Naive B cell (primary cell): ENCODE data around the gene SLC35F3. TPM values are rescaled to one million over a fixed set of nuclear protein-coding genes. Genes with fewer than 3 reads are reported as not detected.

Experiments used
- ATAC-seq, 2 donors: fragments of 150-1000 bp; cut with Tn5 transposase; 2 replicates each; pipeline ENCODE4 v1.10.0; 2021; ENCODE audit warnings: low read depth in 2 of 2, mild to moderate bottlenecking in 2 of 2, moderate library complexity in 2 of 2
- DNase-seq: peaks from one replicate; pipeline ENCODE4 v3.0.0; 2022
- H3K27ac Mint-ChIP-seq, 6 donors: one replicate each; pipeline ENCODE4 v1.8.0; 2020 to 2022; ENCODE audit warnings: mild to moderate bottlenecking in 6 of 6, mixed read lengths in 6 of 6, moderate library complexity in 5 of 6, inconsistent platforms in 2 of 6
- H3K27me3 Mint-ChIP-seq, 3 donors: one replicate each; pipeline ENCODE4 v1.8.0; 2021 to 2022; ENCODE audit warnings: mixed read lengths in 3 of 3, mild to moderate bottlenecking in 1 of 3
- H3K36me3 Mint-ChIP-seq, 2 donors: one replicate each; pipeline ENCODE4 v1.8.0; 2020 to 2022; ENCODE audit warnings: mixed read lengths in 2 of 2, inconsistent platforms in 1 of 2, mild to moderate bottlenecking in 1 of 2
- H3K4me1 Mint-ChIP-seq, 3 donors: one replicate each; pipeline ENCODE4 v1.8.0; 2020 to 2022; ENCODE audit warnings: mixed read lengths in 3 of 3, inconsistent platforms in 1 of 3, mild to moderate bottlenecking in 1 of 3, moderate library complexity in 1 of 3
- H3K4me3 Mint-ChIP-seq, 8 donors: one replicate each; pipeline ENCODE4 v1.8.0; 2020 to 2022; ENCODE audit warnings: mild to moderate bottlenecking in 8 of 8, mixed read lengths in 8 of 8, moderate library complexity in 8 of 8, inconsistent platforms in 2 of 8
- H3K9me3 Mint-ChIP-seq, 7 donors: one replicate each; pipeline ENCODE4 v1.8.0; 2020 to 2022; ENCODE audit warnings: mixed read lengths in 7 of 7, mild to moderate bottlenecking in 5 of 7, inconsistent platforms in 2 of 7, moderate library complexity in 1 of 7
- polyA plus RNA-seq, 6 donors: library from polyadenylated mRNA; unstranded; fragments of 300-500 nt; fragmentation: Illumina TruSeq; gene quantifications; one replicate each; pipeline ENCODE4 v1.2.3, GENCODE V29; 2021; ENCODE audit warnings: low read depth in 6 of 6

The SLC35F3 gene
- polyA plus RNA-seq, 6 donors from 2014 or later, result not detected

DNA sequence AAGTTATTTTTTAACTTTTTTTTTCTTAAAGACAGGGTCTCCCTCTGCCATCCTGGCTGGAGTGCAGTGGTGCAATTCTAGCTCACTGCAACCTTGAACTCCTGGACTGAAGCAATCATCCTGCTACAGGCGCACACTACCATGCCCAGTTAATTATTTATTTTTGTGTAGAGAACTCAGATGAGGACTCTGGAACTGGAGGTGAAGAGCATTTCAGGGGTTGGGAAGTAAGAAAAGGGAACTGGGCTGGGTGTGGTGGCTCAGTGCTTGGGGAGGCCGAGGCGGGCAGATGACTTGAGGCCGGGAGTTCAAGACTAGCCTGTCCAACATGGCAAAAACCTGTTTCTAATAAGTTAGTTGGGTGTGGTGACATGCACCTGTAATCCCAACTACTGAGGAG, 28.9 kb downstream of the SLC35F3 start:
- DNase-seq, result no peak
- Mint-ChIP-seq H3K4me1 (no peaks in the 10 kb centered on the region), H3K27ac (no peak overlapping the region), H3K27me3 (peaks cover 0 to 10% (median 7%) of the 10 kb centered on the region in 3 donors), H3K9me3 (peaks cover 1 to 11% (median 4%) of the 10 kb centered on the region in 7 donors), H3K4me3 (no peak overlapping the region), H3K36me3 (no peaks in the 10 kb centered on the region)
- ATAC-seq, result no peak

DNA sequence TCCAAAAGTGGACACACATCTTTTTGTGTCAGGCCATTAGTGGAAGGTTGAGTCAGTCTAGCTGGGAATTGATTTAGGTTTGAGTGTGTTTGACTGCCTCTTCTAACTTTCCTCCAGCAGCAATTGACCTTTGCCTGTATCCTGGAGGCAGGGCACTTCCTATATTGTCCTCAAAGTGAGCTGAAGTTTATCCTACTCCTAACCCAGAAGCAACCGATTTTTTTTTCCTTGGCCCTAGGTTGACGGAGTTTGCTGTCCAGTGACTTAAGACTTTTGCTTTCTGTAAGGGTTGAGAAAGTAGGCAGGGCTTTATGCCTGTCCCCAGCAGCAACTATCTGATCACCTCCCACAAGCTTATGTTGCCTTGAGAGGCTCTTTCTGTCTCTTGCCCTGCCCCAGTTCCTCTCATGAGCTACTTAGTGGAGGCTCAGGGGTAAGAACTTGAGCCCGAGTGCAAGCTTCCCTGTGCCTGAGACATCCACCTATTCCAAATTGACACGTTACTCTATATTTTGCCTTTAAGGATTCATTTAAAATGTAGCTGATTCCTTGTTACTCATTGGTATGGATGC, 30.9 kb downstream of the SLC35F3 start:
- Mint-ChIP-seq H3K36me3 (no peaks in the 10 kb centered on the region), H3K4me1 (no peaks in the 10 kb centered on the region), H3K27me3 (peaks cover 0 to 15% (median 10%) of the 10 kb centered on the region in 3 donors), H3K4me3 (no peak overlapping the region), H3K27ac (no peak overlapping the region), H3K9me3 (peaks cover 0 to 14% (median 4%) of the 10 kb centered on the region in 7 donors)
- ATAC-seq (no peak), DNase-seq (no peak)

DNA sequence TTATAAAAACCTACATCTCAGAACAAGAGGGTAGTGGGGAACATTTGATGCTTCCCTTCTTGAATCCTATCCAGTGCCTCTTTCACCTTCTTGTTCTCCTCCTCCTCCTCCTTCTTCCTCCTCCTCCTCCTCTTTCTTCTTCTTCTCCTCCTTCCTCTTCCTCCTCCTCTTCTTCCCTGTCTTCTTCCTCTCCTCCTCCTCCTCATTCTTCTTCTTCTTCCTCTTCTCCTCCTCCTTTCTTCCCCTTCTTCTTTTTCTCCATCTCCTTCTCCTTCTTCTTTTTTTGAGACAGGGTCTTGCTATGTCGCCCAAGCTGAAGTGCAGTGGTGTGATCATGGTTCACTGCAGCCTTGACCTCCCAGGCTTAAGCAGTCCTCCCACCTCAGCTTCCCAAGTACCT, 31.9 kb downstream of the SLC35F3 start:
- ATAC-seq (no peak), DNase-seq (no peak)
- no peaks in the 10 kb centered on the region for H3K4me1 Mint-ChIP-seq
- H3K36me3 Mint-ChIP-seq, result no peaks in the 10 kb centered on the region
- H3K27me3 Mint-ChIP-seq, result peaks cover 0 to 21% (median 10%) of the 10 kb centered on the region in 3 donors
- no peak overlapping the region for H3K27ac Mint-ChIP-seq
- no peak overlapping the region for H3K4me3 Mint-ChIP-seq
- peaks cover 0 to 14% (median 2%) of the 10 kb centered on the region in 7 donors for H3K9me3 Mint-ChIP-seq

DNA sequence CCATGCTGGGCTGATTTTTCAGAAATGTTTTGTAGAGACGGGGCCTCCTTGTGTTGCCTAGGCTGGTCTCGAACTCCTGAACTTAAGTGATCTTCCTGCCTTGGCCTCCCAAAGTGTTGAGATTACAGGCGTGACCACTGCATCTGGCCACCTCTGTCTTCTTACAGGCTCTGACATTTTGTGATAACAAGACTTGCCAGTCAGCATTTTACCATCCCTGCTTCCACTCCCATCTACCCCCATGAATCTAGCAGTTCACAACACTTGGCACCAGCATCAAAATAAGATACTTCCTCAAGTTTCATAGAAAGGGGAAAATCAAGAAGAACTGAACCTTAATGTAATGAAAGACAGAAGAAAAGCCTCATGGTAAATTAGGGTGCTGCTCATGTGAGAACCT, 32.4 kb downstream of the SLC35F3 start:
- DNase-seq, result no peak
- Mint-ChIP-seq H3K4me3 (no peak overlapping the region), H3K9me3 (peaks cover 0 to 14% (median under 1%) of the 10 kb centered on the region in 7 donors), H3K4me1 (no peaks in the 10 kb centered on the region), H3K36me3 (no peaks in the 10 kb centered on the region), H3K27me3 (peaks cover 0 to 21% (median 10%) of the 10 kb centered on the region in 3 donors), H3K27ac (no peak overlapping the region)
- ATAC-seq, result no peak

DNA sequence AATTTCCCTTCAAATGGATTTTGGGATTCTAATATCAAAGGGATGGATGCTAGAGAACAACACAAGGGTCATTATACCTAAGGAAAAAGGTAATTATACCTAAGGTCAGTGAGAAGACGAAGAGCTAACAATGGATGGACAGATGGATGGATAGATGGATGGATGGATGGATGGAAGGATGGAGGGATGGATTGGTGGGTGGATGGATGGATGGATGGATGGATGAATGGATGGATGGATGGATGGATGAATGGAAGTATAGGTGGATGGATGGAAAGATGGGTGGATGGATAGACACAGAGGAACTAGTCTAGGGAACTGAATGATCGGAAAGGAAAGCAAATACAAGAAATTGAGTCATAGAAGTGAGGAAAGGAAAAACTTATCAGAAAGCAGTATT, 34.0 kb downstream of the SLC35F3 start:
- Mint-ChIP-seq H3K9me3 (peaks cover 0 to 14% (median 0%) of the 10 kb centered on the region in 7 donors), H3K36me3 (peaks cover 0 to 4% of the 10 kb centered on the region in 2 donors), H3K27me3 (peaks cover 0 to 21% (median 10%) of the 10 kb centered on the region in 3 donors), H3K4me3 (no peak overlapping the region), H3K4me1 (no peaks in the 10 kb centered on the region), H3K27ac (no peak overlapping the region)
- DNase-seq (no peak), ATAC-seq (no peak)

DNA sequence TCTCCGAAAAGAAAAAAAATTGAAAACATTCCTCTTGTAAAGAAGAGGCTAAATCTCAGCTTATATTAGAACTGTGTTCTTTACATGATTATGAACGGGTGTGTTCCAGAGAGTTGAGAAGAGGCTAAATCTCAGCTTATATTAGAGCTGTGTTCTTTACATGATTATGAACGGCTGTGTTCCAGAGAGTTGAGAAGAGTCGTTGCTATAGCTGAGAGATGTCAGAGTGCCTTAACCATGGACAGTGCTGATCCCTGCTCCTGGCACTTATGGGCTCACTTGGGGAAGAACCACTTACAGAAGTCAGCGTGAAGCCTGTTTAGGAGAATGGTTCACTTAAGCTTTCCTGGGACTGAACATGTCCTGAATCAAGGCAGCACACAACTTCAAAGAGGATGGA, 35.0 kb downstream of the SLC35F3 start:
- no peak for ATAC-seq
- Mint-ChIP-seq H3K9me3 (peaks cover 0 to 14% (median 0%) of the 10 kb centered on the region in 7 donors), H3K27ac (no peak overlapping the region)

DNA sequence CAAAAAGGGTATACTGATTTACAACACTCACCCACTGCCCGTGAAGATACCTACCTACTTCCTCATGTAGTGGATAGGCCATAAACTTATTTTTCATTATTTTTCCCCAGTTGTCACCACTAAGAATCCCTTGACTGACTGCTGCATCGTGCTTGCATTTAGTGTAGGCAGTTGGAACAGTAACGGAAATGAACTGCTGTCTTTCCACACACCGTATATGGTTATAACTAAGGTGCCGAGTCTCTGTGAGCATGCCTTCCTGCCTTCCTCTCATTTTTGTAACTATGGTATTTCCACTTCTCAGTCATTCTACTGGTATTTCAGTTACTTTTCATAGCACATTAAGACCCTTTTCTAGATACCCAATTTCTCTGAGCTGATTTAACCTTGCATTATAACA, 36.4 kb downstream of the SLC35F3 start:
- Mint-ChIP-seq H3K9me3 (peaks cover 0 to 14% (median 0%) of the 10 kb centered on the region in 7 donors), H3K4me3 (no peak overlapping the region), H3K36me3 (peaks cover 0 to 4% of the 10 kb centered on the region in 2 donors), H3K27ac (no peak overlapping the region), H3K4me1 (no peaks in the 10 kb centered on the region), H3K27me3 (peaks cover 0 to 21% (median 10%) of the 10 kb centered on the region in 3 donors)
- no peak for ATAC-seq
- no peak for DNase-seq

More for the DNA sequence above, 35.0 kb downstream of the SLC35F3 start:
- Mint-ChIP-seq H3K36me3 (peaks cover 0 to 4% of the 10 kb centered on the region in 2 donors), H3K4me1 (no peaks in the 10 kb centered on the region), H3K27me3 (peaks cover 0 to 21% (median 10%) of the 10 kb centered on the region in 3 donors), H3K4me3 (no peak overlapping the region)
- DNase-seq, result no peak

DNA sequence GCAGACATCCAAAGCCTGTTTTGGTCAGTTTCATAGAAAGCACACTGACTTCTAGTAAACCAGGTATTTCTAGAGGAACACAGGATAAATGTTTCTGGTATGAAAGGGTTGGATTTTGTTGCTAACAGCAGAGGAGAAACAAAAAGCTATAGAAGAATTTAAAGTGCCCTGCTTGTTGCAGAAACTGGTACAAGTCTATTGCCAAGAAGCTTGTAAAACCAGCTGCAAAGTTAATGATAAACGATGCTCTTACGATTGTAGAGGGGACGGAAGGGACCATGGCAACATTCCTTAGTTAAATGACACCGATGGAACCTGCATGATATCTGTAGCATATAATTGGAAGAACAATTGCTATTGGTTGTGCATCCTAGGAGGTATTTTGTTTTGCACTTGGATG, 40.1 kb downstream of the SLC35F3 start:
- no peak for ATAC-seq
- Mint-ChIP-seq H3K36me3 (peaks cover 0 to 4% of the 10 kb centered on the region in 2 donors), H3K4me1 (no peaks in the 10 kb centered on the region), H3K4me3 (no peak overlapping the region), H3K9me3 (peaks cover 0 to 7% (median 3%) of the 10 kb centered on the region in 7 donors), H3K27ac (no peak overlapping the region), H3K27me3 (peaks cover 0 to 10% (median 0%) of the 10 kb centered on the region in 3 donors)
- no peak for DNase-seq

DNA sequence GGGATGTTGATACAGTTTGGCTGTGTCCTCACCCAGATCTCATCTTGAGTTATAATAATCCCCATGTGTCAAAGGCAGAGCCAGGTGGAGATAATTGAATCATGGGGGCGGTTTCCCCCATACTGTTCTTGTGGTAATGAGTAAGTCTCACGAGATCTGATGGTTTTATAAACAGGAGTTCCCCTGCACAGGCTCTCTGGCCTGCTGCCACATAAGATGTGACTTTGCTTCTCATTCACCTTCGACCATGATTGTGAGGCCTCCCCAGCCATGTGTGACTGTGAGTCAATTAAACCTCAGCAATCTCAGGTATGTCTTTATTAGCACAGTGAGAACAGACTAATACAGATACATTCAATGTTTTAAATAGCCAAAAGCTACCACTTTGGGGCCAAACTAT, 41.1 kb downstream of the SLC35F3 start:
- H3K9me3 Mint-ChIP-seq, result peaks cover under 1 to 9% (median 5%) of the 10 kb centered on the region in 7 donors
- peaks cover 0 to 4% (median 0%) of the 10 kb centered on the region in 3 donors for H3K27me3 Mint-ChIP-seq
- DNase-seq, result no peak
- no peak overlapping the region for H3K4me3 Mint-ChIP-seq
- ATAC-seq, result no peak
- no peaks in the 10 kb centered on the region for H3K4me1 Mint-ChIP-seq
- H3K27ac Mint-ChIP-seq, result no peak overlapping the region
- peaks cover 3 to 4% of the 10 kb centered on the region in 2 donors for H3K36me3 Mint-ChIP-seq

DNA sequence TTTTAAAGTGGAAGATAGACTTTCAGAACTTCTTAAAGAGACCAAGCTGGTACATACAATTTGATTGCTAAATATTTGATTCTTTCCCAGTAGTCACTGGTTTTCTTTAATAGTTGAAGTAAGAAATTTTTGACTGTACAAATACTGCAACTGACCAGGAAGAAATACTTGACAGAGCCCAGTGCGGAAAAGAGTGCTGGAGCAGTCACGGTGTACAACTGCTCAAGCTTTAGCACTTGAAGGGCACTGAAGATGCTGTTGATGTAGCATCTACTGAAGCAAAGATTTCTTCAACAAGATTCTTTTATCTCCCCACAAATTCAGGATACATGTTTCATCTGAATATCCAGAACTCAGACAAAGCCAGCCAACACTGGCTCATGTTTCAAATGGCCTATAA, 41.5 kb downstream of the SLC35F3 start:
- H3K9me3 Mint-ChIP-seq, result peaks cover 2 to 12% (median 6%) of the 10 kb centered on the region in 7 donors
- DNase-seq, result no peak
- no peak overlapping the region for H3K27ac Mint-ChIP-seq
- peaks cover 0 to under 1% (median 0%) of the 10 kb centered on the region in 3 donors for H3K27me3 Mint-ChIP-seq
- ATAC-seq, result no peak
- no peaks in the 10 kb centered on the region for H3K4me1 Mint-ChIP-seq
- peaks cover 4 to 7% of the 10 kb centered on the region in 2 donors for H3K36me3 Mint-ChIP-seq
- no peak overlapping the region for H3K4me3 Mint-ChIP-seq

DNA sequence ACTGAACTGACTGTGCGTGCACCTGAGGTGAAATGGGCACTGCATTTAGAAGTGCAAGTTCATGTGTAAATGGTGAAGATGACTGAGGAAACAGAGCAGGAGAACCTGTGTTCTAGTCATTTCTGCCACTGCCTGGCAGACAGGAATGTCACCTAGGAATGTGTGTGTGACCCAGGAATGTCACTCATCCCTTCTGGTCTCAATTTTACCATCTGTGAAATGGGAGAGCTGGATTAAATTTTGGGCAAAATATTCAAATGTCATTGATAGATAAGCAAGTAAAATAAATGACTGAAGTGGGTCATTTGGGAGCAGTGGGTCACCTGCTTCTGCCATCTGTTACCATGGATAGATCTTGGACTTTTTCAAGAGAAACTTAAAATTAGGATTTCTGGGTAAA, 42.2 kb downstream of the SLC35F3 start:
- H3K27me3 Mint-ChIP-seq, result no peaks in the 10 kb centered on the region

DNA sequence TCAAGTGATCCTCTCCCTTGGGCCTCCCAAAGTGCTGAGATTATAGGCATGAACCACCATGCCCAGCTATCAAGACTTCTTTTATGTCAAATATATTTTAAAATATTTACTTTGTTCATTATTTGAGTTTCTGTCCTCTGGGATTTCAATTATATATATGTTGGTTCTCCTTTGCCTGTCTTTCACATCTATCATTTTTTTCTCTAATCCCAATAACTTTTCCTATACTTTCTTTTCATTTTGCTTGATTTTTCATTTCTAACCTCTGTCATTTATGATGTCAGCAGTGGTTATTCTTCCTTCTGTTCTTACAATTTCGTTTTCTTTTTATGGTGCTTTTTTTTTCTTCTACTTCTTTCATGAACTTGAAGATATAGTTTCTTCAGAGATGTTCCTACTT, 47.3 kb downstream of the SLC35F3 start:
- Mint-ChIP-seq H3K27ac (no peak overlapping the region), H3K27me3 (no peaks in the 10 kb centered on the region), H3K36me3 (peaks cover 9 to 13% of the 10 kb centered on the region in 2 donors), H3K4me3 (no peak overlapping the region), H3K4me1 (no peaks in the 10 kb centered on the region), H3K9me3 (peaks cover 14 to 38% (median 24%) of the 10 kb centered on the region in 7 donors)
- DNase-seq (no peak), ATAC-seq (no peak)

More for the DNA sequence above, 42.2 kb downstream of the SLC35F3 start:
- H3K9me3 Mint-ChIP-seq, result peaks cover 7 to 18% (median 14%) of the 10 kb centered on the region in 7 donors
- no peaks in the 10 kb centered on the region for H3K4me1 Mint-ChIP-seq
- peaks cover 7 to 9% of the 10 kb centered on the region in 2 donors for H3K36me3 Mint-ChIP-seq
- DNase-seq (no peak), ATAC-seq (no peak)
- H3K27ac Mint-ChIP-seq, result no peak overlapping the region
- H3K4me3 Mint-ChIP-seq, result no peak overlapping the region

DNA sequence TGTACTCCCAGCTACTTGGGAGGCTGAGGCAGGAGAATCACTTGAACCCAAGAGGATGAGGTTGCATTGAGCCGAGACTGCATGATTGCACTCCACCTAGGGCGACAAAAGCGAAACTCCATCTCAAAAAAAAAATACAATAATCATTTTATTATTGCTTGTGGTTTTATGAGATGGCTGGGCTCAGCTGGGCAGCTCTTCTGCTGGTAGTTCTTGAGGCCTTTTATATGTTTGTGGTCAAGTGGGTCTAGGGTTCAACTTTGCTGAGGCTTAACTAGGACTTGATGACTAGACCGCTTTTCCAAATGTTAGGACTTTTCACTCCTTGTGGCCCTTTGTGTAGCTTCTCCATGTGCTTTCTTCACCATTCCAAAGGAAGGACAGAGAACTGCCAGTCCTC, 53.2 kb downstream of the SLC35F3 start:
- DNase-seq (no peak), ATAC-seq (no peak)
- Mint-ChIP-seq H3K27me3 (peaks cover 0 to 5% (median 0%) of the 10 kb centered on the region in 3 donors), H3K36me3 (no peaks in the 10 kb centered on the region), H3K4me3 (no peak overlapping the region), H3K9me3 (peaks cover 2 to 22% (median 9%) of the 10 kb centered on the region in 7 donors), H3K4me1 (no peaks in the 10 kb centered on the region), H3K27ac (no peak overlapping the region)

DNA sequence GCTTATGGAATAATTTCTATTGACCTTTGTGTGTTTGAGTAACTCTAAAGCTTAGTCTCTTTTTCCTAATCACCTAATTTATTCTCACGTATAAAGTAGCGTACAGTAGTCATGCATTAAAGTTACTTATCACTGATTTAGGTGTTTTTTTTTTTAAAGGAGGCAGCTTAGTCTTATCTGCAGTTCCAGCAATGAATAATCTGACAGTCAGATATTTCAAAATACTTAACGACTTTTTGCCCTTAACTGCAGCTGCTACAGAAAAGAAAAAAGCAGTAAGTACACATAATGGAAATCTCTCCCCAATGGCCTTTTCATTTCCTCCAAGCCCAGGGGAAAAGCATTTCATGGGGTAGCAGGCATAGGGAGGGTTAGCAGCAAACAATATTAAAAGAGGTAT, 54.6 kb downstream of the SLC35F3 start:
- Mint-ChIP-seq H3K4me1 (no peaks in the 10 kb centered on the region), H3K27me3 (peaks cover 0 to 7% (median 0%) of the 10 kb centered on the region in 3 donors), H3K36me3 (no peaks in the 10 kb centered on the region), H3K9me3 (peaks cover 0 to 12% (median 6%) of the 10 kb centered on the region in 7 donors), H3K27ac (no peak overlapping the region), H3K4me3 (no peak overlapping the region)
- ATAC-seq, result no peak
- DNase-seq, result no peak
